Activated T-cell treated with anti-CD3 and anti-CD28 coated beads, Interleukin-2, amount 50 U/mL, for 24 hours (primary cell): ENCODE results near the gene LBX2.
"Not testable (repeated sequence)": the region's sequence is repeated elsewhere in the genome, so short reads cannot be mapped to it uniquely, and the experiment has no call there.

ENCODE experiments used
- DNase-seq: peaks from one replicate; pipeline ENCODE4 v3.0.0-alpha.2; 2020
- H3K27ac Mint-ChIP-seq: 2 replicates; pipeline ENCODE4 v1.8.0; 2020; ENCODE audit warnings: mild to moderate bottlenecking, mixed read lengths
- H3K27me3 Mint-ChIP-seq: 2 replicates; pipeline ENCODE4 v1.8.0; 2020; ENCODE audit warnings: mixed read lengths
- H3K36me3 Mint-ChIP-seq: 2 replicates; pipeline ENCODE4 v1.8.0; 2020; ENCODE audit warnings: low read depth, mixed read lengths
- H3K4me1 Mint-ChIP-seq: 2 replicates; pipeline ENCODE4 v1.8.0; 2020; ENCODE audit warnings: low read depth, mixed read lengths
- H3K4me3 Mint-ChIP-seq: 2 replicates; pipeline ENCODE4 v1.8.0; 2020; ENCODE audit warnings: mild to moderate bottlenecking, moderate library complexity, mixed read lengths
- H3K9me3 Mint-ChIP-seq: 2 replicates; pipeline ENCODE4 v1.8.0; 2020; ENCODE audit warnings: mixed read lengths

LBX2 gene

DNA sequence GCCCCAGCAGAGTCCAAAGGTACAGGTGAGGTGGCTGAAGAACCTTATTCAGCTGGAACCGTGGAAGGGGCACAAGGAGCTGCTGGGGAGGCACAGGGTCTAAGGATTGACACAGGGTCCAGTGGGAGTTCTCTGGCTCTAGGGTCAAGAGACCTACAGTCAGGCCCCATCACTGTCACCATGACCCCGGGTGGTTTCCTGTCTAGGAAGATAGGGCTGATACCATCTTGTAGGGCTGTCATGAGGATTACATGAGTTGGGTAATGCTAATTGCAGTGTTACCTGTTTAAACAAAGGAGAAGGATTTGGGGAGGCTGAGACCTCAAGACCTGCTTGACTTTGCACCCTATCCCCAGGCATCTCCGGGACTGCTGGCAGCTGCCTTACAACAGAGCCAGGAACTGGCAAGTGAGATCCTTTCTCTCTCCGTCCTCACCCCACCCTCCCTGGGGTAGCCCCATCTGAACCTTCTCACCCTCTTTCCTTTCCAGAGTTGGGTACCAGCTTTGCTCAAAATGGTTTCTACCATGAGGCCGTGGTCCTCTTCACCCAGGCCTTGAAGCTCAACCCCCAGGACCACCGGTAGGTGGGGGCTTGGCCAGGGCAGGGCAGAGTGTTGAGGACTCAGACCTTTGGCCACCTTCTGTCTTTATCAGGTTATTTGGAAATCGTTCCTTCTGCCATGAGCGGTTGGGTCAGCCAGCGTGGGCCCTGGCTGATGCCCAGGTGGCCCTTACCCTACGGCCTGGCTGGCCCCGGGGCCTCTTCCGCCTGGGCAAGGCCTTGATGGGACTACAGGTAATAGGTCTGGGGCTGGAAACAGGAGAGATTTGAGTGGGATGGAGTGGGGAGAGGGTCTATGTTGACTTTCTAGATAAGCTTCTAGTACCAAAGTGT lies 7.5 kb downstream of the LBX2 start:
- H3K27me3 Mint-ChIP-seq, result no peaks in the 10 kb centered on the region
- DNase-seq, result no peak
- no peak overlapping the region for H3K4me3 Mint-ChIP-seq
- peaks cover 1% of the 10 kb centered on the region for H3K4me1 Mint-ChIP-seq
- H3K27ac Mint-ChIP-seq, result no peak overlapping the region
- H3K36me3 Mint-ChIP-seq, result peaks cover 64% of the 10 kb centered on the region
- H3K9me3 Mint-ChIP-seq, result no peaks in the 10 kb centered on the region

GRCh38 chr2:74489906-74490305 lies 9.5 kb downstream of the LBX2 start:
- no peak overlapping the region for H3K27ac Mint-ChIP-seq
- H3K9me3 Mint-ChIP-seq, result no peaks in the 10 kb centered on the region
- no peaks in the 10 kb centered on the region for H3K27me3 Mint-ChIP-seq
- no peak overlapping the region for H3K4me3 Mint-ChIP-seq
- DNase-seq, result no peak
- peaks cover 7% of the 10 kb centered on the region for H3K4me1 Mint-ChIP-seq
- H3K36me3 Mint-ChIP-seq, result peaks cover 78% of the 10 kb centered on the region

DNA sequence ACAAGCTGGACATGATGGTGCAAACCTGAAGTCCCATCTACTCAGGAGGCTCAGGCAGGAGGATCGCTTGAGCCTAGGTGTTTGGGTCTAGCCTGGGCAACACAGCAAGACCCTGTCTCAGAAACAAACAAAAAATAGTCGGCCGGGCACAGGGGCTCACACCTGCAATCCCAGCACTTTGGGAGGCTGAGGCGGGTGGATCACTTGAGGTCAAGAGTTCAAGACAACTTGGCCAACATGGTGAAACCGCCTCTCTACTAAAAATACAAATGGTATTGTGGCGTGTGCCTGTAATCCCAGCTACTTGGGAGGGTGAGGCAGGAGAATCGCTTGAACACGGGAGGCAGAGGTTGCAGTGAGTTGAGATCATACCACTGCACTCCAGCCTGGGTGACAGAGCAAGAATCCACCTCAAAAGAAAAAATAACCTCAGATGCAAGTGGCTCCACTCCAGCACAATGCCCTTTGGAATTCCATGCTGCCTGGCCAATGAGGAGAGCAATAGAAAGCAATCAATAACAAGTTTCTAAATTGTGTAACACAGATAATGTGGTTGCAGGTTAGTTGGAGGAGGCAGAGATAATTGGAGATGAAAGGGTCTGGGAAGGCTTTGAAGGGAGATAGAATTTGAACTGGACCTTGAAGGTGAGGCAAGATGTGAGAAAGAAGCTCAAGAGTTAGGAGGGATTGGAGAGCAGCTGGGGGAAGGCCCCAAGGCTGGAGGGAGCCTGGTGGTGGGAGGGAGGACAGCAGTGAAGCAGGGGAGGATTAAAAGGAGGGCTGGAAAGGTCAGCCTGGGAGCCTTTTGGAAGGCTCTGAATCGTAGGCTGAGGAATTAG lies 10.5 kb downstream of the LBX2 start:
- Mint-ChIP-seq H3K27me3 (no peaks in the 10 kb centered on the region), H3K4me1 (peaks cover 10% of the 10 kb centered on the region), H3K36me3 (peaks cover 74% of the 10 kb centered on the region), H3K27ac (no peak overlapping the region), H3K9me3 (no peaks in the 10 kb centered on the region), H3K4me3 (no peak overlapping the region)
- DNase-seq, result no peak

GRCh38 chr2:74486141-74486540 lies 13.3 kb downstream of the LBX2 start:
- Mint-ChIP-seq H3K9me3 (no peaks in the 10 kb centered on the region), H3K27ac (no peak overlapping the region), H3K36me3 (peaks cover 66% of the 10 kb centered on the region), H3K4me1 (peaks cover 24% of the 10 kb centered on the region), H3K4me3 (no peak overlapping the region), H3K27me3 (no peaks in the 10 kb centered on the region)
- no peak for DNase-seq

GRCh38 chr2:74483675-74484164 lies 15.7 kb downstream of the LBX2 start:
- Mint-ChIP-seq H3K27ac (peak overlapping the region; percentile 100), H3K4me3 (peak overlapping the region; percentile 99), H3K36me3 (peaks cover 67% of the 10 kb centered on the region), H3K4me1 (peaks cover 41% of the 10 kb centered on the region)
- H3K9me3 Mint-ChIP-seq, DNase-seq, H3K27me3 Mint-ChIP-seq: not testable (repeated sequence)

- peak within 1 kb of the TSS; percentile 100 for H3K27ac Mint-ChIP-seq
- H3K4me3 Mint-ChIP-seq, result peak within 1 kb of the TSS; percentile 99
- peaks cover 64% of the 10 kb centered on the region for H3K36me3 Mint-ChIP-seq
- peaks cover 41% of the 10 kb centered on the region for H3K4me1 Mint-ChIP-seq
- no peaks in the 10 kb centered on the region for H3K27me3 Mint-ChIP-seq
- DNase-seq, result peak; percentile 93
- no peaks in the 10 kb centered on the region for H3K9me3 Mint-ChIP-seq
These were observed 16.4 kb downstream of the LBX2 start, which contains the start of the genes CCDC142 and TTC31 for GRCh38 chr2:74482801-74483674. Gene CCDC142 (minus strand): TSS chr2:74482998. CDS start chr2:74482837, 161 bp downstream. Gene TTC31 (plus strand): TSS chr2:74483081. CDS start chr2:74483096, 15 bp downstream.

GRCh38 chr2:74481961-74482800 lies 17.2 kb downstream of the LBX2 start:
- no peak for DNase-seq
- Mint-ChIP-seq H3K27me3 (no peaks in the 10 kb centered on the region), H3K36me3 (peaks cover 67% of the 10 kb centered on the region), H3K9me3 (no peaks in the 10 kb centered on the region), H3K27ac (peak overlapping the region; percentile 100), H3K4me1 (peaks cover 41% of the 10 kb centered on the region), H3K4me3 (peak overlapping the region; percentile 99)

DNA sequence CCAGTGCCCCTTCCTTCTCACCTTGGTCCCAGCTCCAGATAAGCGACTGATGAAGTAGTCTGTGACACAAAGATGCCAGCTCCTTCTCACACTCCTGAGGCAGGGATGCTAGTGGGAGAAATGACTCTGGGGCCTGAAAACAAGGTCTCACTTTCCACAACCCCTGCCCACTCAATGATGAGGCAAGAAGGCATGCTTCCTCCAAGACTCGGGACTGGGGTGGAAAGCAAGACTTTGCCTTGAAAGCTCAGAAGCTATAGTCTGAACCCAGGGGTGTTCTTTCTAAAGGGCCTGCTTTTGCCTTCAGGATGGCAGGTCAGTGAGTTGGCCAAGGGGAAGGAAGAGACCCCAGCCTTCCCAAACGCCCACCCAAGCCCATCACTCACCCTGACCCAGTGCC lies 18.0 kb downstream of the LBX2 start:
- Mint-ChIP-seq H3K4me1 (peaks cover 39% of the 10 kb centered on the region), H3K27ac (peak overlapping the region; percentile 30), H3K27me3 (no peaks in the 10 kb centered on the region), H3K4me3 (peak overlapping the region; percentile 99), H3K9me3 (no peaks in the 10 kb centered on the region), H3K36me3 (peaks cover 67% of the 10 kb centered on the region)
- no peak for DNase-seq

- Mint-ChIP-seq H3K27me3 (no peaks in the 10 kb centered on the region), H3K4me1 (peaks cover 28% of the 10 kb centered on the region), H3K27ac (no peak overlapping the region), H3K4me3 (no peak overlapping the region), H3K9me3 (no peaks in the 10 kb centered on the region), H3K36me3 (peaks cover 75% of the 10 kb centered on the region)
- DNase-seq, result no peak
These were observed 24.5 kb downstream of the LBX2 start for GRCh38 chr2:74474899-74475298.

- Mint-ChIP-seq H3K4me1 (peaks cover 29% of the 10 kb centered on the region), H3K9me3 (no peaks in the 10 kb centered on the region), H3K4me3 (no peak overlapping the region), H3K27me3 (no peaks in the 10 kb centered on the region), H3K36me3 (peaks cover 73% of the 10 kb centered on the region), H3K27ac (no peak overlapping the region)
- DNase-seq, result no peak
These were observed 24.9 kb downstream of the LBX2 start for GRCh38 chr2:74474481-74474880.

DNA sequence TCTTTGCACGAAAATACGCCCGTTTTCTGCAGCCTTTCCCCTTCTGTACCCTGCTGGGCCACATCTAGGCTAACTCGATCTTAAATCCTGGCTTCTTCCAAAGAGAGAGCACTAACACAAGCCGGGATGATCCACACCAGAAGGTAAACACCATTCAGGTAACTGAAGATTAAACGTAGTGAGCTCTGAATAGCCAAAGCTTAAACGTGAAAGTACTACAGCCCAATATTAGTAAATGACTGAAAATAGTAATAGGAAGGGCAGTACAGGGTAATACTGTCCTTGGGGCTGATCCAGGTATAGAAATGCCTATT lies 26.5 kb downstream of the LBX2 start:
- no peaks in the 10 kb centered on the region for H3K9me3 Mint-ChIP-seq
- peaks cover 67% of the 10 kb centered on the region for H3K36me3 Mint-ChIP-seq
- no peaks in the 10 kb centered on the region for H3K27me3 Mint-ChIP-seq
- no peak for DNase-seq
- peak overlapping the region; percentile 96 for H3K4me3 Mint-ChIP-seq
- H3K4me1 Mint-ChIP-seq, result peaks cover 26% of the 10 kb centered on the region
- peak overlapping the region; percentile 99 for H3K27ac Mint-ChIP-seq

DNA sequence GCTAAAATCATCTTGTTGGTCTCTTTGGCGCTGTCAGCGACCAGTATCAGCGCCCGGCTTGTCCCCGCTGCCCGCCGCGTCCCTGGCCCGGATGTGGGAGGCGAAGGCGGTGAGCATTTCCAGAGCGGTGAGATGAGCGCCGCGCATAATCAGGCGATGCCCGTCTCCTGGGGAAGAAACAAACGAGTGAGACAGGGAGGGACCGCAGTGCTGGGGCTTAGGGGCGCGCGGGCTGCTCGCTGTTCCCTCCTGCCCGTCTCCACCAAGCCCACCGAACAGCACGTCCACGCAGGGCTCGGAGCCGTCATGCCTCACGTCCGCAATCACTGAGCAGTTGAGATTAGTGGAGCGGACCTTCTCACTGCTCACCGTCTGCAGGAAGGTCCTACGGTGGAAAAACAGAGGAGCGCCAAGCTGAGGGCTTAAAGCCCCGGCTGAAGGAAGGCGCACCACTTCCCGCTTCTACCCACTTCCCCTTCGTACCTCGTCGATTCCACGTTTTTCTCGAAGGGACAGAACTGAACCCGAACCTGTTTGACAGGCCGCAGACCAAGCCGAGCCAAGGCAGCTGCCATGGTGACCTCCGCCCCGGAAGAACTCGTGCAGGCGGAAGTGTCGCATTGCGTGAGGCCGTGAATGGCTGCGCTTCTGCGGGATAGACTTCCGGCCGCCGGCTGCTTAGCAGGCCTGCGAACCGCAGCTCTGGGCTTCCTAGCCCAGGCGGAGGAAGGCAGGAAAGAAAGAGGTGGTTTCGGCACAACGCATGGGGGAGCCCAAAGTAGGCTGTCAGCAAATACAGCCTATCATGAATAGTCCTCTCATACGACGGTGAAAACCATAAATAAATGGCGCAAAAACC lies 27.1 kb downstream of the LBX2 start, which contains the start of gene MRPL53:
Gene MRPL53 (minus strand): TSS at position 595 of the 859 bp plus-strand sequence. CDS start 20 bp downstream, at position 575.
- Mint-ChIP-seq H3K36me3 (peaks cover 63% of the 10 kb centered on the region), H3K27ac (peak within 1 kb of the TSS; percentile 99), H3K27me3 (no peaks in the 10 kb centered on the region), H3K9me3 (no peaks in the 10 kb centered on the region), H3K4me3 (peak within 1 kb of the TSS; percentile 96), H3K4me1 (peaks cover 26% of the 10 kb centered on the region)
- DNase-seq, result peak; percentile 98
